Keratinocyte (primary cell): Measurements from ENCODE around the gene PLK5. TPM values are rescaled to one million over a fixed set of nuclear protein-coding genes. Genes with fewer than 3 reads are reported as not detected.
"Not testable (repeated sequence)": the region's sequence is repeated elsewhere in the genome, so short reads cannot be mapped to it uniquely, and the experiment has no call there.

Source experiments
- DNase-seq: peaks from one replicate; pipeline ENCODE4 v3.0.0-alpha.2; 2011; ENCODE audit warnings: low read depth, missing footprints, low spot score
- FAIRE-seq: peaks from 2 replicates; lab custom pipeline; 2011; peaks lifted over from hg19 to GRCh38; lab: Jason Lieb, UNC
- H2AFZ ChIP-seq: 2 replicates; pipeline ENCODE4 v1.6.0; 2012; ENCODE audit warnings: low read length, control low read depth, inconsistent platforms; ENCODE audit not compliant: control insufficient read depth
- H3K27ac ChIP-seq: 2 replicates; pipeline ENCODE4 v1.5.1; 2011; ENCODE audit warnings: low read length; ENCODE audit not compliant: control insufficient read depth, insufficient read depth
- H3K27me3 ChIP-seq: 3 replicates; pipeline ENCODE4 v1.6.0; 2011; ENCODE audit warnings: low read length; ENCODE audit not compliant: control insufficient read depth, insufficient read depth; ENCODE audit errors: extremely low read depth
- H3K36me3 ChIP-seq, 2 experiments: 2 replicates in 1 of 2; 3 replicates in 1 of 2; pipeline ENCODE4 v1.5.1; 2011; ENCODE audit warnings: low read length in 2 of 2, mild to moderate bottlenecking in 1 of 2; ENCODE audit not compliant: control insufficient read depth in 2 of 2, insufficient read depth in 2 of 2; ENCODE audit errors: extremely low read depth in 1 of 2
- H3K4me1 ChIP-seq: 3 replicates; pipeline ENCODE4 v1.5.1; 2011; ENCODE audit warnings: low read length; ENCODE audit not compliant: control insufficient read depth, insufficient read depth; ENCODE audit errors: extremely low read depth
- H3K4me2 ChIP-seq: 3 replicates; pipeline ENCODE4 v1.6.0; 2011; ENCODE audit warnings: low read depth, low read length; ENCODE audit not compliant: control insufficient read depth, insufficient read depth; ENCODE audit errors: extremely low read depth
- H3K4me3 ChIP-seq, 3 experiments: fragments of 200-600 bp in 1 of 3; sonication (generic) in 1 of 3; 2 replicates in 2 of 3; 3 replicates in 1 of 3; pipeline ENCODE4 v1.5.1; 2011 to 2016; ENCODE audit warnings: low read length in 3 of 3, mild to moderate bottlenecking in 3 of 3, control low read depth in 2 of 3, inconsistent platforms in 1 of 3, low read depth in 1 of 3, mixed read lengths in 1 of 3, mixed run types in 1 of 3, moderate library complexity in 1 of 3; ENCODE audit not compliant: control insufficient read depth in 2 of 3, insufficient read depth in 2 of 3; ENCODE audit errors: extremely low read depth in 1 of 3
- H3K79me2 ChIP-seq: 2 replicates; pipeline ENCODE4 v1.6.0; 2012; ENCODE audit warnings: low read length; ENCODE audit not compliant: control insufficient read depth, insufficient read depth
- H3K9ac ChIP-seq: 3 replicates; pipeline ENCODE4 v1.6.0; 2011; ENCODE audit warnings: low read length; ENCODE audit not compliant: control insufficient read depth, insufficient read depth; ENCODE audit errors: extremely low read depth
- H3K9me1 ChIP-seq: 3 replicates; pipeline ENCODE4 v1.6.0; 2011; ENCODE audit warnings: low read length; ENCODE audit not compliant: control insufficient read depth, insufficient read depth; ENCODE audit errors: extremely low read depth
- H3K9me3 ChIP-seq: 2 replicates; pipeline ENCODE4 v1.5.1; 2012; ENCODE audit warnings: low read depth, low read length; ENCODE audit not compliant: control insufficient read depth
- H4K20me1 ChIP-seq: 3 replicates; pipeline ENCODE4 v1.6.0; 2011; ENCODE audit warnings: low read length; ENCODE audit not compliant: control insufficient read depth, insufficient read depth; ENCODE audit errors: extremely low read depth
- CTCF ChIP-seq, 3 experiments: IDR thresholded peaks in 1 of 3; conservative IDR thresholded peaks in 1 of 3; optimal IDR thresholded peaks in 1 of 3; 2 replicates in 2 of 3; 3 replicates in 1 of 3; pipeline versions ENCODE3 to v1.5.1; 2011; ENCODE audit warnings: low read length in 3 of 3, mild to moderate bottlenecking in 3 of 3, moderate library complexity in 2 of 3, control low read depth in 1 of 3, inconsistent platforms in 1 of 3; ENCODE audit not compliant: insufficient read depth in 2 of 3; ENCODE audit errors: extremely low read depth in 1 of 3
- EZH2 ChIP-seq: IDR thresholded peaks from one replicate; pipeline ENCODE4 v1.6.1; 2012; ENCODE audit warnings: inconsistent platforms, mild to moderate bottlenecking, low read length, moderate library complexity
- dilution Hi-C: fragments of 300-500 bp; cut with MboI; formaldehyde crosslinking; loops from one replicate; pipeline ENCODE4 v1.7.0; 2020; ENCODE audit warnings: low sequenced_read_pairs; ENCODE audit not compliant: extremely low pct_ligation_motif_present
- polyA plus RNA-seq, 5 experiments: library from polyadenylated mRNA; depleted of rRNA in 3 of 5; stranded (reverse) in 3 of 5; stranded (forward) in 1 of 5; unstranded in 1 of 5; fragments of >200 nt; gene quantifications; 1 replicate in 1 of 5; 2 replicates in 3 of 5; 3 replicates in 1 of 5; pipeline versions ENCODE4 v1.2.1 to v1.2.3, GENCODE V29; 2011 to 2012; ENCODE audit warnings: missing spikeins in 2 of 5, low read depth in 1 of 5, low replicate concordance in 1 of 5

The PLK5 gene
- polyA plus RNA-seq, 1 donor (not counting 4 experiments of a cell fraction or from before 2014, with no cell fraction given) = 0.05 TPM

- Histone ChIP-seq H3K27me3 (no peaks in the 10 kb centered on the region), H4K20me1 (no peaks in the 10 kb centered on the region), H3K27ac (no peak overlapping the region), H3K4me3 (no peak overlapping the region), H3K9me3 (no peaks in the 10 kb centered on the region), H3K9me1 (no peaks in the 10 kb centered on the region), H3K36me3 (no peaks in the 10 kb centered on the region), H3K9ac (no peak overlapping the region), H2AFZ (no peak overlapping the region), H3K79me2 (no peaks in the 10 kb centered on the region), H3K4me2 (no peak overlapping the region), H3K4me1 (no peaks in the 10 kb centered on the region)
- dilution Hi-C loops = no loop called here
- DNase-seq = no peak
- no peak for TF ChIP-seq EZH2
- no peak for TF ChIP-seq CTCF (optimal IDR thresholded peaks at IDR 0.05 in 1 of 3, IDR thresholded peaks at IDR 0.05 in 1 of 3, conservative IDR thresholded peaks at IDR 0.05 in 1 of 3; ENCODE audit: extremely low read depth in 1 of 3, insufficient read depth in 2 of 3, low read length in 3 of 3)
- no peak for FAIRE-seq
Observed at GRCh38 chr19:1533510-1534150, 9.8 kb downstream of the PLK5 start.

GRCh38 chr19:1534972-1535371 is 11.1 kb downstream of the PLK5 start:
- H3K9me1 ChIP-seq = no peaks in the 10 kb centered on the region
- H3K79me2 ChIP-seq = no peaks in the 10 kb centered on the region
- H3K4me2 ChIP-seq = no peak overlapping the region
- no peaks in the 10 kb centered on the region for H3K9me3 ChIP-seq
- no peaks in the 10 kb centered on the region for H3K4me1 ChIP-seq
- H3K36me3 ChIP-seq = no peaks in the 10 kb centered on the region
- H2AFZ ChIP-seq = no peak overlapping the region
- dilution Hi-C loops = no loop called here
- no peaks in the 10 kb centered on the region for H4K20me1 ChIP-seq
- no peaks in the 10 kb centered on the region for H3K27me3 ChIP-seq
- H3K9ac ChIP-seq = no peak overlapping the region
- DNase-seq (no peak), FAIRE-seq (no peak)
- no peak for TF ChIP-seq EZH2
- no peak for TF ChIP-seq CTCF (optimal IDR thresholded peaks at IDR 0.05 in 1 of 3, IDR thresholded peaks at IDR 0.05 in 1 of 3, conservative IDR thresholded peaks at IDR 0.05 in 1 of 3; ENCODE audit: extremely low read depth in 1 of 3, insufficient read depth in 2 of 3, low read length in 3 of 3)
- H3K4me3 ChIP-seq = no peak overlapping the region
- no peak overlapping the region for H3K27ac ChIP-seq

GRCh38 chr19:1535699-1536098 is 11.8 kb downstream of the PLK5 start:
- H3K27ac ChIP-seq, H3K9me1 ChIP-seq, FAIRE-seq, H3K79me2 ChIP-seq, dilution Hi-C loops, H3K4me2 ChIP-seq, H3K4me3 ChIP-seq, H3K27me3 ChIP-seq, H4K20me1 ChIP-seq, H3K36me3 ChIP-seq, H3K9ac ChIP-seq, H2AFZ ChIP-seq, H3K9me3 ChIP-seq, H3K4me1 ChIP-seq, DNase-seq: not testable (repeated sequence)
